Measurements from ENCODE around the gene DIRAS1.

Gene DIRAS1

DNA sequence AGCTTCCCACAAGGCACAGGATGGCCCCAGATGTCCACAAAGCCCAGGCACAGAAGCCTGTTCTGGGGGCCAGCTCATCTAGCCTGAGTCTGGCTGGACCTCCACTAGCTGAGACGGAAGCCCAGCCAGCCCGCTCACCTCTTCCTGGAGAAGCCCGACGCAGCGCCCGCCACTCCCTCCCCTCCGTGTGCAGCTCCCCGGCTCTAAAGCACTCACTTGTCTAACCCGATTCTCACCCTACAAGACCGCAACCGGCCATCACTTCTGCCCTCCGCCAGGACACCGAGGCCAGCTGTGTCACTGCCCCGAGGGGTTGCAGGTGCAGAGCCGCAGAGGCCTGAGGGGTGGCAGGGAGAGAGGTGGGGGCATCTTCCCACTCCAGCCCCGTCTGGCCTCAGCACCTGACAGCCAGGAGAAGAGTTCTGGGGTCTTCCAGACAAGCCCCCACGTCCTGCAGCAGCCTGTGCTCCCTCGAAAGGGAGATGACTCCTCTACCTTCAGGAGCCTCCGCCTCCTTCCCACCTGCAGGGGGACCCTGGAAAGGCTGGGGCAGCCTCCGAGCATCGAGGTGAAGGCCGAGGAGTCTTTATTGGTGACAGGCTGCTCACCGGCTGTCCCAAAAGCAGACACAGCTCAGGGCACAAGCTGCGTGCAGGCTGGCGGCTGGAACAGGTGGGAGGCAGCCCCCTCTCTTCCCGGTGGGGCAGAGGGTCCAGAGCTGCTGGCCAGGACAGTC is 5.9 kb upstream of the DIRAS1 start:
- H3K4me3 ChIP-seq (ENCODE audit: low read length): no peak overlapping the region
- TF ChIP-seq ZNF274 (IDR thresholded peaks at IDR 0.05; ENCODE audit: low read depth, low read length): no peak

DNA sequence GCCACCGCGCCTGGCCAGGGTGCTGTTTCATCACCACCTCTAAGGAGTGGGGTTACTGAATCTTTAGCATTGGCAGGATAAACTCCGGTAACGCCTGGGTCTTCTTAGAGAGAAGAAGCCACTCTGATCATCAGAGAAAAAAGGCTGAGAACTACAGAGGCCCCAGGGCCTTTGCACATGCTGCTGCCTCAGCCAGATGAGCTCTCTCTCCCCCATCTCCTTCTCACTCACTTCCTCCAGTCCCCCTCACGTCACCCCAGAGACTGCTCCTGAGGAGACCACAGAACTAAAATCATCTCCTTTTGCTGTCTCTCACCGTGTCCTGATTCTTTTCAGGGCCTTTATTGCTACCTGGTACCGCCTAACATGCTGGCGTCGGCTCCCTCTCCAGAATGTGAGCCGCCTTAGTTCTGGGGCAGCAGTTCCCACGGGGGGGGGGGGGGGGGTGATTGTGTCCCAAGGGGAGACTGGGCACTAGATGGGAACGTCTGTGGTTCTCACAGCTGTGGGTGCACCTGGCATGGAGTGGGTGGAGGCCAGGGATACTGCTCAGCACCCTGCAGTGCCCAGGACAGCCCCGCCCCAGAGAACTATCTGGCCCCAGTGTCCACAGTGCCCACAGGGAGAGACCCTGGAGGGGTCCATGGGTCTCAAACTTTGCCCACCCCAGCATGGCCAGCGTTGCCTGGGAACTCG is 5.1 kb upstream of the DIRAS1 start:
- no peak for TF ChIP-seq ZNF274 (IDR thresholded peaks at IDR 0.05; ENCODE audit: low read depth, low read length)
- no peak overlapping the region for H3K4me3 ChIP-seq (ENCODE audit: low read length)

DNA sequence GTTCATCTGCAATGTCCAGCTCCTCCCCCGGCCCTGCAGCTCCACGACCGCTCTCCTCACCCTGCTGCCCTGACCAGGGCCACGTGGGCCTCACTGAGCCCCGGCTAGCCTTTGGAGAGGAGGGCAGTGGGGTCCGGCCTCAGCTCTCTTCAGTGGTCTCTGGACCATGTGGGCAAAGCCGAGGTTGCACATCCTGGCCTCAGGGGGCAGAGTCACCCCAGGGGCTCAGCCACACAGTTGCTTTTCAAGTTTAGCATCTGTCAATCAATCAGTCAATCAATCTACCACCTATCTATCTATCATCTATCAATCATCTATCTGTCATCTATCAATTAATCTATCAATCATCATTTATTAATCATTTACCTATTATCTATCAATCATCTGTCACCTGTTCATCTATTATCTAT is 3.0 kb upstream of the DIRAS1 start:
- TF ChIP-seq ZNF274 (IDR thresholded peaks at IDR 0.05; ENCODE audit: low read depth, low read length): no peak
- no peak overlapping the region for H3K4me3 ChIP-seq (ENCODE audit: low read length)

DNA sequence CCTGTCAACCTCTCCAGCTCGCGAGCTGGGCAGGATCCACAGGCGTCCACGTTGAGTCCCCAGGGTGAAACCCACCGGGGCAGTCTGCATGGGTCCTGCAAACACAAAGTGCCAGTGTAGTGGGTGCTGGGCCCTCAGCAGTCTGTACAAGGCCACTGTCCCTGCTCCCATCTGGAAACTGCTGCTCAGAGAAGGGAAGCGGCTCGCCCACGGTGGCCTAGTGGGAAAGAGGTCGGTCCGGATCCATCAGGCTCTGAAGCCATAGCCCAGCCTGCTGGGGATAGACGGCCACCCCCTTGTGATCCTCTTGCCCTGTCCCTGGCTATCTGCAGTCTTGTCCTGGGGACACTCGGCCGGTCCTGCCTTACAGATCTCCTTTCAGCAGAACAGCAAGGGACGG is 2.6 kb upstream of the DIRAS1 start:
- TF ChIP-seq ZNF274 (IDR thresholded peaks at IDR 0.05; ENCODE audit: low read depth, low read length): no peak
- H3K4me3 ChIP-seq (ENCODE audit: low read length): no peak overlapping the region

DNA sequence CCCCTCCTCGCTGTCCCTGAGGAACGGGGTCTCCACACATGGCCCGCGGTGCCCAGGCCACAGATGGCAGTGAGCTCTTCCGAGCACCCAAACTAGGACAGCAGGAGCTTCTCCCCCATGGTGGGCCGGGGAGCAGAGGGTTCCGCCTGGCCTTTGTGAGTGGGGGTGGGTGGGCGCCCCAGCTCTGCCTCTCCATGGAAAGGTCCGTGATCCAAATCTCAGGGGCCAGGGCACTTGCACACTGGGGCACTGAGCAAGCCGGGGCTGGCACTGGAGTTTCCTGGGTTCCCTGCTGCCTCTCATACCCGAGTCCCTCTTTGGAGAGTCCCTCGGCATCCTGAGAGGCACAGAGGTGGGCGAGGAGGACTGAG is 2.2 kb upstream of the DIRAS1 start:
- TF ChIP-seq ZNF274 (IDR thresholded peaks at IDR 0.05; ENCODE audit: low read depth, low read length): no peak
- H3K4me3 ChIP-seq (ENCODE audit: low read length): no peak overlapping the region

DNA sequence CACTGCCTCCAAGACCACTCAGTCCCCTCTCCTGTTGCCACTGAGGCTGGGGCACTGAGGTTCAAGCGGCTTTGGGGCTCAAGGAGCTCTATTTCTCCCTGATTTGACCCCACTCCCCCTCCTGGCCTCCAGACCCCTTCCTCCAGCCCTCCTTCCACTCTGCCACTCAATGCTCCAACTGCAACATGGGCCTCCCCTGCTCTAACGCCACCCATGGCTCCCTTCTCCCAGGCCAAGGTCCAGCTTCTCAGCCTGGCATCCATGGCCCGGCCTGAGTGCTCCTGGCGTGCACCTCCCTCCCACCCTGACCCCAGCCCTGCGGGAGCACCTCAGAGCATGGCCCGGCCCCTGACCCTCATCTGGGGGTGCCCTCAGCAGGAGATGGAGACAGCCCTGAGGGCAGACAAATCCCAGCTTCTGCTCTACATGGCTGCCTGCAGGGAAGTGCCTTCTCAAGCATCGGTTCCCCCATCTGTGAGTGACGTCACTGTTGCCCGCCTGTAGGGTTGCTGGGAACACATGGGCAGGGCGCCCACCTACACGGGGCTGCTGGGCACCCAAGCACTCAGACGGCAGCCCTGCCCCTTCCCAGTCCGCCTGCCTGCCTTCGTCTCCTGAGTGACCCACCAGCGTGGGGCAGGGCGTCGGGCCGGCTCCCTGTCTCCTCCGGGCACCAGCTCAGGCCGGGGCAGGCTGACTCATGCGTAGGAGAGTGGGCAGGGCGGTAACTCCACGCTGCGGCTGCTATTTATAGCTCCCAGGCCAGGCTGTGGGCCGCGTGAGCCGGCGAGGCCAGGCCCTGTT is 1.6 kb upstream of the DIRAS1 start:
- H3K4me3 ChIP-seq (ENCODE audit: low read length): no peak overlapping the region
- no peak for TF ChIP-seq ZNF274 (IDR thresholded peaks at IDR 0.05; ENCODE audit: low read depth, low read length)

DNA sequence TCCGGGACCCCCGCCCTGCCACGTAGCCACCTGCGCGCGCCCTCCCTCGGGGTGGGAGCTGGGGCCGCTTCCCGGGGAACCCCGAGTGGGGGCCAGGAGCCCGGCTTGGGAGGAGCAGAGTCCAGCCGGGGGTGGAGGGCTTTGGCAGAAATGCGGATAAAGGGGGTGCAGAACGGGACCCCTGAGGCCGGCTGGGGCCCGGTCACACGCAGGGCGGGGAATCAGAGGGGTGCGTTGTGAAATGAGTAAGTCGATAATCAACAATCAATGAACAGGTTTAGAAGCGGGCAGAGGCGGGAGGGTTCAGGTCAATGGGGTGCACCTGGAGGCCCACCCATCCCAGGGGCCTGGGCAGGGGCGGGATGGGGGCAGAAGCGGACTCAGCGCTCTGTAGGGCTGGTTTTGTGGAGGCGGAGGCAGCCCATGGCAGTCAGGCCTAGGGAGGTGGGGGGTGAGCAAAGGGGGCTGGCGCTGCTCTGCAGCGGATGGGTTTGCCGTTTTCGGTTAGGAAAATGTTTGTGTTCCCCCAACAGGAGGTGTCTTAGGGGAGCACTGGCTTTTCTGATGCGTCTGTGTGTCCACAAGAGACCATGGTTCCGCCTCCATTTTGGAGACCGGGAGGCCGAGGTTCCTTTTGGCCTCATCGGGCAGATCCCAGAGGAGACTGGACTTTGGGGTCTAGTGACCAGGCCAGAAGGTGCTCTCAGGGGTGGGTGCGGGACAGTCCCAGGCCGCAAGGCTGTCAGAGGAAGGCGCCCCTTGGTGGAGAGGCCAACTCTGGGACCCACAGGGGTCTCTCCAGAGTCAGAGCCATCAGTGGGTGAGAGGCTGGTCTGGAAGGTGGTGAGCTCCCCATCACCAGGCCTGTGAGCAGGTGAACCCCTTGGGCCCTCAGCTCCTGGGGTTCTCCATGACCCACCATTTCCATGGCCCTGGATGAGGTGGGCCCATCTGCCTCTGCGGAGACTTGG is 683 bp upstream of the DIRAS1 start:
- TF ChIP-seq ZNF274 (IDR thresholded peaks at IDR 0.05; ENCODE audit: low read depth, low read length): no peak
- no peak overlapping the region for H3K4me3 ChIP-seq (ENCODE audit: low read length)

DNA sequence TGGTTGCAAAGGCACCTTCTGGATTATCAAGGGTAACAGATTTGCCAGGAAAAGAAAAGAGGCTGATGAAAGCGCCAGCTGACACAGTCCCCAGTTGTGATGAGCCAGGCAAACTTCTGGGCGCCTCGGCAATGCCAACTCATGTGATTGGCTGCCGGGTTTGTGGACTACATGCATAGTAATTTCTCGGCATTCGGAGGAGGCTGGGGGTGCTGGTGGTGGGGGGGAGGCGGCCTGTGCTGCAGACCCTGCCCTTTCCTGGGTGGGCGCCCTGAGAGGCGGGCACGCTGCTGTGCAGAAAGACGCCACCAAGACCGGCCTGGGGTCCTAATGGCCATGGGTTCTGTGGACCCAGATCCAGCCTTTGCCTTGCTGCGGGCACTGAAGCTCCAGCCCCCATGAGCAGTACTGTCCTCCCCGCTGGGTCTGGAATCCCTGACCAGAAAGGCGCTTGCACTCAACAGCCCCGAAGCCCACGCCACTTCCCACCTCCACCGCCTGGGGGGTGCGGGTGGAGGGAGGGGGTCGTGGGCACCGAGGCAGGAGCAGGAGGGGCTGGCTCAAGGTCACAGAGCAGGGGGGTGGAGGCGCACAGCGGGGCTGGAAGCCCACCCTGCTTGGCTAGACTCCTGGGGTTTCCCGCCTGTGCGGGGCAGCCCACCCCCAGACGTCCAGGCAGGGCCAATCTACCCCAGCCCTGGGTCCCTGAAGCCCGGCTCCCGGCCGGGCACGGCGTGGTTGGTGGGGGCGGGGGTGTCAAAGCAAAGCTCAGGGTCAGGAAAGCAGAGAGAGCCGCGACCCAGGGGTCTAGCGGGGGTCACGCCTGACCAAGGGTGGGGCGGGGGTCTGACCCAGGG is 1.0 kb downstream of the DIRAS1 start:
- no peak overlapping the region for H3K4me3 ChIP-seq (ENCODE audit: low read length)
- TF ChIP-seq ZNF274 (IDR thresholded peaks at IDR 0.05; ENCODE audit: low read depth, low read length): no peak

DNA sequence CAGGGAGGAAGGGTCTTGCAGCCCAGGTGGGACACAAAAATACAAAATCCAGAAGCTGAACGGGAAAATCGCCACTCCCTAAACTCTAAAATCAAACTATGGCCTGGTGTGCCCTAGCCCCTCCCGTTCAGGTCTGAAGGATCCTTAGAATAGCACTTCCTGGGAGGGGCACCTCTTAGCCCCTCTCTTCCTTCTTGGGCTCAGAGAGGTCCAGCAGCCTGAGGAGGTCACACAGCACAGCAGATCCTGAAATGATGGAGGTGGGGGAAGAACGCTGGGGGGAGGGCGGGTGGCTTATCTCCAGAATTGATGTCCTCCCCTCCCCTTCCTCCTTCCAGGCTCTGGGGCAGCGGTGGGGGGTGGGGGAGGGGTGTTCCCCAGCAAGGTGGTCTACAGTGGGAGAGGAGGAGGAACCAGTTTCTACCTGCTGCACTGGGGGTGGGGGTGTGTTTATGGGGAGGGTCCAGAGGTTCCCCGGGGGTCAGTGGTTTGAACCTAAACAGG is 1.9 kb downstream of the DIRAS1 start:
- TF ChIP-seq ZNF274 (IDR thresholded peaks at IDR 0.05; ENCODE audit: low read depth, low read length): no peak
- no peak overlapping the region for H3K4me3 ChIP-seq (ENCODE audit: low read length)

DNA sequence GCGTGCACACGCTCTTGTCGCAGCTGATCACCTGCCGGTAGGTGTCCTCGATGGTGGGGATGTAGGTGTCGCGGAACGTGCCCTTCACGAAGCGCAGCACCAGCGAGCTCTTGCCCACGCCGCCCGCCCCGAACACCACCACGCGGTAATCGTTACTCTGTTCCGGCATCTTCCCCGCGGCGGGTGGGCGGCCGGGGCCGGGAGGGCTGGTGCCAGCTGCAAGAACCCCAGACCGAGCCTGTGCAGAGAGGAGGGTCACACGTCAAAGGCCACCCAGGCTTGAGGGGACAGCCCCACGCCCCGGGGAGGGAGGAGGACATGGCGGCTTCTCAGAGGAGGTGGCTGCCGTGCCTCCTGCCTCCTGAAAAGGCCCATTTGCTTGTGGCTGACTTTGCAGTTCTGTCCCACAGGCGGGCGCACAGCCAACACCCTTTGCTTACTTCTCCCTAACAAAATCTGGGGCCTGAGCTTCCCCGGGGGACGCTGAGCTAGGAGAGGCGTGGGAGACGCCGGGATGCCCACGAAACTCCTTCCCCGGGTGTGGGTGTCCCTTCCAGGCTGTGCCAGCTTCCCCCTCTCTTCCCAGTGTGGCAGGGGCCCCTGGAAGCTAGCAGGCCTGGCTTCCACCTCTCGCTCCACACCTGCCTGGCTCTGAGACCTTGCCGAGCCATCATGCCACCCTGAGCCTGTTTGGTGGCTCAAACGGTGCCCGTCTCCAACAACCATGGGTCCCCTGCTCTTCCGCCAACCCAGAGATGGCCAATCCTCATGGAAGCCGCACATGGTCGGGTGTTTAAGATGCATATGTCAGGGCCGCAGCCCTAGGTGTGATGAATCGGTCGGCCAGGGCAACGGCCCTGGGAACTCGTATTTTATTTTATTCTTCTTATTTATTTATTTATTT is 3.3 kb downstream of the DIRAS1 start:
- no peak overlapping the region for H3K4me3 ChIP-seq (ENCODE audit: low read length)
- no peak for TF ChIP-seq ZNF274 (IDR thresholded peaks at IDR 0.05; ENCODE audit: low read depth, low read length)

DNA sequence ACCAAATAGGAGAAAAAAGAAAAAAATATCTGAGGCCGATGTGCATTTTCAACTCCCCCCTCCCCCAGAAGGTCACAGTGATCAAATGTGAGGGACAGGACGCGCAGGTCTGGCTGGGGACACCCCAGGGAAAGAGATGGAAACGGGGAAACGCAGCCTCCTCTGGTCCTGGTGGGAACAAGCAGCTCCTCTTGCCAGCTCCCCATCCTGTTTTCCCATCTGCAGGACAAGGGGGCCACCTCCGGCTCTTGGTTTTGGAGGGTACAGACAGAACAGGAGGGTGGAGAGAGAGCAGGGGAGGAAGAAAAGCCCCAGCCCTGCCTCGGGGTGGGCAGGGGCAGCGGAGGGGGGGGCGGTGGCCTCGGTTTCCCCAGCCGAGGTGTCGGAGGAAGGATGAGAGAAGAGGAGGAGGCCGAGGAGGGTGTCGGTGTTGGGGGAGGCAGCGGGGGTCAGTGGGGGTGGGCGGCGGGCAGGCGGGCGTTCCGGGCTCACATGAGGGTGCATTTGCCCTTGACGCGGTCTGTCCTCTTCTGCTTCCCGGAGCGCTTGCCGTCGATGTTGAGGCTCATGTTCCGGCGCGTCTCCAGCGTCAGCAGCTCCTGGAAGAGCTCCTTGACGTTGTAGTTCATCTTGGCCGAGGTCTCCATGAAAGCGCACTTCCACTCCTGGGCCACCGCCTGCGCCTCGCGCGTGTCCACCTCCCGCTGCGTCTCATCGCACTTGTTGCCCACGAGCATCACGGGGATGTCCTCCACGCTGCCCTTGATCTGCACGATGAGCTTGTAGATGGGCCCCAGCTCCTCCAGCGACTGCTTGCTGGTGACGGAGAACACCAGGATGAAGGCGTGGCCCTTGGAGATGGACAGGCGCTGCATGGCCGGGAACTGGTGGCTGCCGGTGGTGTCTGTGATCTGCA is 4.2 kb downstream of the DIRAS1 start:
- no peak overlapping the region for H3K4me3 ChIP-seq (ENCODE audit: low read length)
- TF ChIP-seq ZNF274 (IDR thresholded peaks at IDR 0.05; ENCODE audit: low read depth, low read length): no peak

Measured in GM08714 (cell line).